A549 (cell line): ENCODE data around the gene IRF2BPL. TPM values are rescaled to one million over a fixed set of nuclear protein-coding genes. Genes with fewer than 3 reads are reported as not detected.

Source experiments
- ATAC-seq, 2 experiments: fragments of 200-7000 bp in 1 of 2; fragments of >200 bp in 1 of 2; cut with Nextera tagmentation in 1 of 2; cut with Tn5 transposase in 1 of 2; 3 replicates each; pipeline versions ENCODE4 v1.8.0 to v1.9.1; 2018 to 2020; ENCODE audit warnings: mild to moderate bottlenecking in 1 of 2, moderate library complexity in 1 of 2
- CTCF ChIA-PET: fragments of 300-600 bp; sonication (Branson Sonifier 250); formaldehyde crosslinking; extraction: SDS; loops from one replicate; lab custom pipeline; 2021; ENCODE audit warnings: antibody characterized with exemption, inconsistent platforms; lab: Yijun Ruan, JAX
- POLR2A ChIA-PET: fragments of 350-600 bp; formaldehyde crosslinking; extraction: SDS; loops from one replicate; lab custom pipeline; 2021; ENCODE audit warnings: antibody characterized with exemption, inconsistent platforms; lab: Yijun Ruan, JAX
- DNase-seq, 2 experiments: peaks; one replicate each; pipeline versions ENCODE4 v3.0.0 to v3.0.0-alpha.2; 2011 to 2016; ENCODE audit warnings: low read depth in 1 of 2, low spot score in 1 of 2
- FAIRE-seq: peaks from 2 replicates; lab custom pipeline; 2011; peaks lifted over from hg19 to GRCh38; lab: Jason Lieb, UNC
- H3K27ac ChIP-seq, 2 experiments: fragments of >200 bp; sonication (Bioruptor Twin); formaldehyde crosslinking; 3 replicates each; pipeline ENCODE4 v1.5.1; 2016 to 2017
- H3K4me1 ChIP-seq: fragments of >200 bp; sonication (Bioruptor Twin); formaldehyde crosslinking; 3 replicates; pipeline ENCODE4 v1.6.1; 2016
- H3K4me2 ChIP-seq: fragments of >200 bp; sonication (Bioruptor Twin); formaldehyde crosslinking; 3 replicates; pipeline ENCODE4 v1.6.1; 2016
- H3K4me3 ChIP-seq: fragments of >200 bp; sonication (Bioruptor Twin); formaldehyde crosslinking; 3 replicates; pipeline ENCODE4 v1.5.1; 2016
- H3K9me3 ChIP-seq: fragments of >200 bp; sonication (Bioruptor Twin); formaldehyde crosslinking; 3 replicates; pipeline ENCODE4 v1.6.1; 2016
- CEBPB ChIP-seq, 2 experiments: fragments of >200 bp in 1 of 2; sonication (Bioruptor Twin) in 1 of 2; formaldehyde crosslinking in 1 of 2; IDR thresholded peaks; 2 replicates each; pipeline ENCODE4 v1.6.1; 2012 to 2016
- CHD2 ChIP-seq: fragments of 150-350 bp; IDR thresholded peaks from 2 replicates; pipeline ENCODE4 v1.6.1; 2014; ENCODE audit warnings: low read length; ENCODE audit not compliant: partially characterized antibody
- EHMT2 ChIP-seq: fragments of 200-600 bp; sonication (generic); IDR thresholded peaks from 2 replicates; pipeline ENCODE4 v1.6.1; 2016; ENCODE audit warnings: antibody characterized with exemption, low read depth, mild to moderate bottlenecking, moderate library complexity
- FOSB ChIP-seq: fragments of 250-450 bp; sonication (Bioruptor Pico); IDR thresholded peaks from 2 replicates; pipeline ENCODE4 v1.5.0; 2020; ENCODE audit warnings: mild to moderate bottlenecking, moderate library complexity
- HDAC2 ChIP-seq: fragments of 200-600 bp; sonication (generic); IDR thresholded peaks from 2 replicates; pipeline ENCODE4 v1.6.1; 2016
- HOXA7 ChIP-seq: fragments of 250-450 bp; sonication (Bioruptor Pico); IDR thresholded peaks from 2 replicates; pipeline ENCODE4 v1.5.0; 2020; ENCODE audit warnings: mild to moderate bottlenecking, moderate library complexity
- HOXB5 ChIP-seq: fragments of 250-450 bp; sonication (Bioruptor Pico); IDR thresholded peaks from 2 replicates; pipeline ENCODE4 v1.5.0; 2020; ENCODE audit warnings: mild to moderate bottlenecking, moderate library complexity
- KDM1A ChIP-seq: fragments of 200-600 bp; sonication (generic); IDR thresholded peaks from 2 replicates; pipeline ENCODE4 v1.6.1; 2016; ENCODE audit warnings: low read depth, mild to moderate bottlenecking
- KDM5A ChIP-seq: fragments of 200-600 bp; sonication (generic); IDR thresholded peaks from 2 replicates; pipeline ENCODE4 v1.6.1; 2016; ENCODE audit warnings: antibody characterized with exemption, mild to moderate bottlenecking
- MAZ ChIP-seq: fragments of 150-350 bp; IDR thresholded peaks from 2 replicates; pipeline ENCODE4 v1.6.1; 2014; ENCODE audit warnings: antibody characterized with exemption, low read depth, low read length, borderline replicate concordance
- MYC ChIP-seq: IDR thresholded peaks from 2 replicates; pipeline ENCODE4 v1.6.1; 2012; ENCODE audit warnings: mild to moderate bottlenecking, inconsistent platforms, low read length, improper control_type of control experiment, borderline replicate concordance
- NR3C1 ChIP-seq: fragments of >200 bp; sonication (Bioruptor Twin); formaldehyde crosslinking; IDR thresholded peaks from 3 replicates; pipeline ENCODE4 v1.6.1; 2017
- POLR2A ChIP-seq: IDR thresholded peaks from 2 replicates; pipeline ENCODE4 v1.6.1; 2012; ENCODE audit warnings: mild to moderate bottlenecking, low read length
- POLR2AphosphoS2 ChIP-seq: conservative IDR thresholded peaks from 2 replicates; pipeline ENCODE4 v1.6.1; 2012; ENCODE audit warnings: low read length, improper control_type of control experiment, inconsistent platforms
- RARB ChIP-seq: fragments of 250-450 bp; sonication (Bioruptor Pico); IDR thresholded peaks from 2 replicates; pipeline ENCODE4 v1.8.0; 2021; ENCODE audit warnings: mild to moderate bottlenecking, moderate library complexity
- RFX5 ChIP-seq: fragments of 450-650 bp; IDR thresholded peaks from 2 replicates; pipeline ENCODE4 v1.7.1; 2014; ENCODE audit warnings: antibody characterized with exemption, mild to moderate bottlenecking, moderate library complexity
- RNF2 ChIP-seq: fragments of 200-600 bp; sonication (generic); IDR thresholded peaks from 2 replicates; pipeline ENCODE4 v1.6.1; 2016; ENCODE audit warnings: low read depth, mild to moderate bottlenecking, antibody characterized with exemption, moderate library complexity, borderline replicate concordance
- SMC3 ChIP-seq: fragments of >200 bp; sonication (Bioruptor Twin); formaldehyde crosslinking; IDR thresholded peaks from 3 replicates; pipeline ENCODE4 v1.6.1; 2018; ENCODE audit warnings: inconsistent platforms
- SREBF2 ChIP-seq: fragments of 450-650 bp; IDR thresholded peaks from 2 replicates; pipeline ENCODE4 v1.6.1; 2014; ENCODE audit warnings: mild to moderate bottlenecking, moderate library complexity
- ZC3H11A ChIP-seq: fragments of 450-650 bp; IDR thresholded peaks from 2 replicates; pipeline ENCODE4 v1.6.1; 2014; ENCODE audit warnings: antibody characterized with exemption, mild to moderate bottlenecking
- ZFP36 ChIP-seq: fragments of 450-650 bp; IDR thresholded peaks from 2 replicates; pipeline ENCODE4 v1.6.1; 2014; ENCODE audit warnings: borderline replicate concordance; ENCODE audit not compliant: partially characterized antibody
- WGBS: methylation state at CpG from one replicate; pipeline ENCODE4 v1.1.6; 2017; ENCODE audit errors: missing lambda C conversion rate; 5-methylcytosine and 5-hydroxymethylcytosine counted together
- polyA plus RNA-seq, 4 experiments: library from polyadenylated mRNA; depleted of rRNA in 3 of 4; stranded (reverse); fragments of >200 nt; fragmentation: RNase III in 1 of 4; extraction: RNeasy Plus Mini Kit Qiagen cat#74134 plus additional on column Dnase treatment in 1 of 4; gene quantifications; 2 replicates in 3 of 4; 3 replicates in 1 of 4; pipeline ENCODE4 v1.2.3, GENCODE V29; 2011 to 2017
- TF ChIP-seq, protein P1 (sequence below): fragments of 250-450 bp; sonication (Bioruptor Pico); IDR thresholded peaks from 2 replicates; pipeline ENCODE4 v1.5.0; 2021; ENCODE audit warnings: mild to moderate bottlenecking, moderate library complexity, borderline replicate concordance
- TF ChIP-seq, protein P2 (sequence below): fragments of 150-350 bp; IDR thresholded peaks from 2 replicates; pipeline ENCODE4 v1.6.1; 2014; ENCODE audit warnings: low read depth, mild to moderate bottlenecking, low read length
- TF ChIP-seq, protein P3 (sequence below): fragments of >200 bp; sonication (Bioruptor Twin); formaldehyde crosslinking; IDR thresholded peaks from 3 replicates; pipeline ENCODE4 v1.5.1; 2016
- TF ChIP-seq, protein P4 (sequence below): fragments of >200 bp; sonication (Bioruptor Twin); formaldehyde crosslinking; IDR thresholded peaks from 3 replicates; pipeline ENCODE4 v1.6.1; 2016
- TF ChIP-seq, protein P5 (sequence below): fragments of 450-650 bp; IDR thresholded peaks from 2 replicates; pipeline ENCODE4 v1.6.1; 2014; ENCODE audit warnings: antibody characterized with exemption

The IRF2BPL gene
- polyA plus RNA-seq, 2 of the 4 experiments (the other 2 are of a cell fraction), result 18.1 to 28.3 TPM

DNA sequence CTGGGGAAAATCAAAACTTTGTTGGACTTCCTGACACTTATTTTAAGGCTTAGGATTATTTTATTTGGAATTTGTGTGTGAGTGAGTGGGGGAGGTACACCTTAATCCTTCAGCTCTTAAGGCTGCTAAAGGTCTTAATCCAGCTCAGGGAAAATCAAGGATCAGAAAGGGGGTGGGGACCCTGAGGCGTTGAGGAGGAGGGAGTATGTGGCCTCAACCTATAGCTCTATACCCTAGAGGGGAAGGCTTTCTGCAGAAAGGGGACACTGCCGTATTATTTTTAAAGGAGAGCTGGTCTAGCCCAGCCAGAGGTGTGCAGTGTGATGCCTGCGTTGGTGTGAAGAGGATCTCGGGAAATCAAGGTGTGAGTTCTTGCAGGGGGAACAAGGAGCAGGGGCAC lies 20.0 kb downstream of the IRF2BPL start:
- Histone ChIP-seq H3K27ac (0 out of 6 replicates have a peak overlapping the region, but pooled peaks of 1 of the 2 experiments have one; percentile 13), H3K4me2 (no peak overlapping the region), H3K9me3 (no peaks in the 10 kb centered on the region), H3K4me1 (peaks cover 28% of the 10 kb centered on the region), H3K4me3 (no peak overlapping the region)
- ChIA-PET CTCF (interaction anchor here (0.6 to 5.3 kb wide), 8 partner anchors 10 to 317 kb away, joined by 3 to 44 read pairs (median 4); no protein-coding TSS in a partner anchor), POLR2A (no interaction called here)
- DNase-seq (no peak), FAIRE-seq (no peak), ATAC-seq (no peak)
- TF ChIP-seq, protein P1, sequence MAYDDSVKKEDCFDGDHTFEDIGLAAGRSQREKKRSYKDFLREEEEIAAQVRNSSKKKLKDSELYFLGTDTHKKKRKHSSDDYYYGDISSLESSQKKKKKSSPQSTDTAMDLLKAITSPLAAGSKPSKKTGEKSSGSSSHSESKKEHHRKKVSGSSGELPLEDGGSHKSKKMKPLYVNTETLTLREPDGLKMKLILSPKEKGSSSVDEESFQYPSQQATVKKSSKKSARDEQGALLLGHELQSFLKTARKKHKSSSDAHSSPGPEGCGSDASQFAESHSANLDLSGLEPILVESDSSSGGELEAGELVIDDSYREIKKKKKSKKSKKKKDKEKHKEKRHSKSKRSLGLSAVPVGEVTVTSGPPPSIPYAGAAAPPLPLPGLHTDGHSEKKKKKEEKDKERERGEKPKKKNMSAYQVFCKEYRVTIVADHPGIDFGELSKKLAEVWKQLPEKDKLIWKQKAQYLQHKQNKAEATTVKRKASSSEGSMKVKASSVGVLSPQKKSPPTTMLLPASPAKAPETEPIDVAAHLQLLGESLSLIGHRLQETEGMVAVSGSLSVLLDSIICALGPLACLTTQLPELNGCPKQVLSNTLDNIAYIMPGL (CRISPR knock-in tag), result no peak
- TF ChIP-seq EHMT2, result no peak
- TF ChIP-seq HDAC2, result no peak
- TF ChIP-seq NR3C1, result no peak
- WGBS, result 87% methylated on average over 4 of the region's 4 CpGs

DNA sequence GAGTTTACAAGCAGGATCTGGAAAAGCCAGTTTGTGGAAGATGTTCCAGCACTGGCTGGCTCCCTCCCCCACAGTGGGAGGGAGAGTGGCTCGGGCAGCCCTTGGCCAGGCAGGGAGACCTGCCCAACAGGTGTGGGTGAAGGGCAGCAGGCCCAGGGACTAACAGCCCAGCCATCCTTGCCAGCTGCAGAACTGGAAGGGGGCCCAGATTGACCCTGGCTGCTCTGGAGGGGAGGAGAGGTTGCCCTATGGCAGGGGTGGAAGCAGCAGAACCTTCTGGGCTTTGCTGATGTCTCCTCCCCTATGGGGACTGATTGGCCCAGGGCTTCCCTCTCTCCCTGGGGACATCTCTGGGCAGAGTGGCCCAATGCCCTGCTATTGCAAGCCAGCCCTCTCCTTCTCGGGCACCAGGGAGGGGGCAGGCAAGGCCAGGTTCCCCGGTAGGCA lies 20.5 kb downstream of the IRF2BPL start:
- ATAC-seq (peak in 1 of 2 experiments; percentile 21; a peak in 1 of 6 replicates), FAIRE-seq (no peak)
- CTCF ChIA-PET, result interaction anchor here (0.6 to 5.3 kb wide), 6 partner anchors 13 to 133 kb away, joined by 3 to 44 read pairs (median 4); no protein-coding TSS in a partner anchor

DNA sequence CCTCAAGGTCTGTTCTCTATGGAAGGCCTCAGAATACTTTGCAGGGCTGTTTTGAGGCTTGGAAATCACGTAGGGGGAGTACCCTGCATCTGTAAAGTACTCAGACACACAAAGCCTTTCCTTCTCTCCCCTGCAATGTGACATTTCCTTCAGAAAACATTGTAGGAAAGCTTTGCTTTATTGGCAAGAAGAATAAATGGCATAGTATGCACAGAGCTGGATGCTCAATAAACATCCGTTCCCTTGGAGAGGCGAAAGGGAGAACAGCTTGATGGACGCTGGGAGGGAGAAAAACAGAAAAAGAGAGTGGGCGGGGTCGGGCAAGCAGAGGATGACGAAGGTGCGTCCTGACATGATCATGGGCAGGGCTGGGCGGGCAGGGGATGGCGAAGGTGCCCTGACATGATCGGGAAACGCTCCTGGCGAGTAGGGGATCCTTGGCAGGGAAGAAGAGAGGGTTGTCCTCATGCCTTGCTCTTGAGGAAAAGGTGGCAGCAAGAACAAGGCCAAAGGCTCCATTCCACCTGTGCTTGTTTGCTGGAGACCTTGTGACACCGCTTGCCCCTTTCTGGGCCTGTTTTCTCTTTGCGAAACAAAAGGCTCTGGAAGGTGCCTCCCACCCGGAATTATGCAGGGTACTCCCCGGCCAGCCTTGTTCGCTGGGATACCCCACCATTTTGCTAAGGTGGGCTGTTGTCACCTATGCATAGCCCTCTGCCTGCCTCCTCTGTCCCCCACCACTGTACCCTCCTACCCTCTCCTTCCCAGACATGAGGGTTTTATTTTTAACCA lies 21.1 kb downstream of the IRF2BPL start:
- ATAC-seq, result no peak
- peaks cover 28% of the 10 kb centered on the region for H3K4me1 ChIP-seq
- no peak for FAIRE-seq
- no peak for DNase-seq
- 80% methylated on average over 17 of the region's 18 CpGs for WGBS
- no peak overlapping the region for H3K4me2 ChIP-seq
- CTCF ChIA-PET, result interaction anchor here (1.0 to 3.2 kb wide), 4 partner anchors 13 to 88 kb away, joined by 3 to 9 read pairs (median 3); no protein-coding TSS in a partner anchor
- no peak overlapping the region for H3K4me3 ChIP-seq
- H3K27ac ChIP-seq, result peak overlapping the region in 1 of 2 experiments; percentile 36; a peak in 3 of 6 replicates
- POLR2A ChIA-PET, result no interaction called here
- no peaks in the 10 kb centered on the region for H3K9me3 ChIP-seq
- TF ChIP-seq, protein P2, sequence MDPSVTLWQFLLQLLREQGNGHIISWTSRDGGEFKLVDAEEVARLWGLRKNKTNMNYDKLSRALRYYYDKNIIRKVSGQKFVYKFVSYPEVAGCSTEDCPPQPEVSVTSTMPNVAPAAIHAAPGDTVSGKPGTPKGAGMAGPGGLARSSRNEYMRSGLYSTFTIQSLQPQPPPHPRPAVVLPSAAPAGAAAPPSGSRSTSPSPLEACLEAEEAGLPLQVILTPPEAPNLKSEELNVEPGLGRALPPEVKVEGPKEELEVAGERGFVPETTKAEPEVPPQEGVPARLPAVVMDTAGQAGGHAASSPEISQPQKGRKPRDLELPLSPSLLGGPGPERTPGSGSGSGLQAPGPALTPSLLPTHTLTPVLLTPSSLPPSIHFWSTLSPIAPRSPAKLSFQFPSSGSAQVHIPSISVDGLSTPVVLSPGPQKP, result no peak
- TF ChIP-seq ZC3H11A (no peak), SREBF2 (no peak), NR3C1 (no peak), RFX5 (no peak), KDM1A (no peak), MYC (no peak), POLR2A (no peak), FOSB (CRISPR knock-in tag) (no peak), HDAC2 (no peak)
- TF ChIP-seq, protein P3, sequence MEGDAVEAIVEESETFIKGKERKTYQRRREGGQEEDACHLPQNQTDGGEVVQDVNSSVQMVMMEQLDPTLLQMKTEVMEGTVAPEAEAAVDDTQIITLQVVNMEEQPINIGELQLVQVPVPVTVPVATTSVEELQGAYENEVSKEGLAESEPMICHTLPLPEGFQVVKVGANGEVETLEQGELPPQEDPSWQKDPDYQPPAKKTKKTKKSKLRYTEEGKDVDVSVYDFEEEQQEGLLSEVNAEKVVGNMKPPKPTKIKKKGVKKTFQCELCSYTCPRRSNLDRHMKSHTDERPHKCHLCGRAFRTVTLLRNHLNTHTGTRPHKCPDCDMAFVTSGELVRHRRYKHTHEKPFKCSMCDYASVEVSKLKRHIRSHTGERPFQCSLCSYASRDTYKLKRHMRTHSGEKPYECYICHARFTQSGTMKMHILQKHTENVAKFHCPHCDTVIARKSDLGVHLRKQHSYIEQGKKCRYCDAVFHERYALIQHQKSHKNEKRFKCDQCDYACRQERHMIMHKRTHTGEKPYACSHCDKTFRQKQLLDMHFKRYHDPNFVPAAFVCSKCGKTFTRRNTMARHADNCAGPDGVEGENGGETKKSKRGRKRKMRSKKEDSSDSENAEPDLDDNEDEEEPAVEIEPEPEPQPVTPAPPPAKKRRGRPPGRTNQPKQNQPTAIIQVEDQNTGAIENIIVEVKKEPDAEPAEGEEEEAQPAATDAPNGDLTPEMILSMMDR, result no peak
- TF ChIP-seq, protein P4, sequence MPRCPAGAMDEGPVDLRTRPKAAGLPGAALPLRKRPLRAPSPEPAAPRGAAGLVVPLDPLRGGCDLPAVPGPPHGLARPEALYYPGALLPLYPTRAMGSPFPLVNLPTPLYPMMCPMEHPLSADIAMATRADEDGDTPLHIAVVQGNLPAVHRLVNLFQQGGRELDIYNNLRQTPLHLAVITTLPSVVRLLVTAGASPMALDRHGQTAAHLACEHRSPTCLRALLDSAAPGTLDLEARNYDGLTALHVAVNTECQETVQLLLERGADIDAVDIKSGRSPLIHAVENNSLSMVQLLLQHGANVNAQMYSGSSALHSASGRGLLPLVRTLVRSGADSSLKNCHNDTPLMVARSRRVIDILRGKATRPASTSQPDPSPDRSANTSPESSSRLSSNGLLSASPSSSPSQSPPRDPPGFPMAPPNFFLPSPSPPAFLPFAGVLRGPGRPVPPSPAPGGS, result no peak

More for the DNA sequence above, 20.5 kb downstream of the IRF2BPL start:
- POLR2A ChIA-PET, result no interaction called here
- Histone ChIP-seq H3K9me3 (no peaks in the 10 kb centered on the region), H3K27ac (peak overlapping the region in 1 of 2 experiments; percentile 36; a peak in 3 of 6 replicates), H3K4me3 (no peak overlapping the region), H3K4me1 (peaks cover 28% of the 10 kb centered on the region), H3K4me2 (no peak overlapping the region)
- TF ChIP-seq POLR2A (no peak), RARB (CRISPR knock-in tag) (no peak), RFX5 (no peak), POLR2AphosphoS2 (no peak), ZFP36 (no peak), MAZ (no peak), KDM5A (no peak), HOXA7 (CRISPR knock-in tag) (no peak), CHD2 (no peak), RNF2 (no peak), NR3C1 (no peak), CEBPB (IDR thresholded peaks at IDR 0.05) (no peak), SMC3 (no peak), HOXB5 (CRISPR knock-in tag) (no peak)
- TF ChIP-seq, protein P5, sequence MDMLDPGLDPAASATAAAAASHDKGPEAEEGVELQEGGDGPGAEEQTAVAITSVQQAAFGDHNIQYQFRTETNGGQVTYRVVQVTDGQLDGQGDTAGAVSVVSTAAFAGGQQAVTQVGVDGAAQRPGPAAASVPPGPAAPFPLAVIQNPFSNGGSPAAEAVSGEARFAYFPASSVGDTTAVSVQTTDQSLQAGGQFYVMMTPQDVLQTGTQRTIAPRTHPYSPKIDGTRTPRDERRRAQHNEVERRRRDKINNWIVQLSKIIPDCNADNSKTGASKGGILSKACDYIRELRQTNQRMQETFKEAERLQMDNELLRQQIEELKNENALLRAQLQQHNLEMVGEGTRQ, result no peak
- TF ChIP-seq, protein P3, result no peak
- 67% methylated on average over 3 of the region's 3 CpGs for WGBS
- no peak for DNase-seq
